NCI-H1048 (cell line): ENCODE measurements around the gene SIX1.

Source experiments
- DNase-seq: peaks from one replicate; lab custom pipeline; 2025; lab: John Stamatoyannopoulos, UW

The SIX1 gene

GRCh38 chr14:60655119-60655897 is 6.0 kb upstream of the SIX1 start:
- no peak for DNase-seq

GRCh38 chr14:60654334-60654821 is 5.1 kb upstream of the SIX1 start:
- DNase-seq, result no peak

GRCh38 chr14:60653701-60654161 is 4.5 kb upstream of the SIX1 start:
- no peak for DNase-seq

GRCh38 chr14:60652674-60653651 is 3.7 kb upstream of the SIX1 start:
- no peak for DNase-seq

- DNase-seq, result no peak
Observed at GRCh38 chr14:60651796-60652673, 2.8 kb upstream of the SIX1 start.

GRCh38 chr14:60651086-60651795 is 2.0 kb upstream of the SIX1 start:
- no peak for DNase-seq

- no peak for DNase-seq
Observed at GRCh38 chr14:60650373-60650961, 1.2 kb upstream of the SIX1 start.

GRCh38 chr14:60649875-60650372 is 647 bp upstream of the SIX1 start:
- no peak for DNase-seq

- DNase-seq, result no peak
Observed at GRCh38 chr14:60648249-60648933, 886 bp downstream of the SIX1 start.

GRCh38 chr14:60647837-60648248 is 1.4 kb downstream of the SIX1 start:
- DNase-seq, result no peak

GRCh38 chr14:60647081-60647836 is 2.0 kb downstream of the SIX1 start:
- no peak for DNase-seq

GRCh38 chr14:60646226-60646818 is 3.0 kb downstream of the SIX1 start:
- DNase-seq, result no peak

- DNase-seq, result no peak
Observed at GRCh38 chr14:60645126-60645741, 4.0 kb downstream of the SIX1 start.

- no peak for DNase-seq
Observed at GRCh38 chr14:60644666-60645065, 4.6 kb downstream of the SIX1 start.

- no peak for DNase-seq
Observed at GRCh38 chr14:60643463-60644314, 5.6 kb downstream of the SIX1 start.

- DNase-seq, result no peak
Observed at GRCh38 chr14:60643141-60643462, 6.2 kb downstream of the SIX1 start.
